ENCODE data around the gene LSS.
"Not testable (repeated sequence)": the region's sequence is repeated elsewhere in the genome, so short reads cannot be mapped to it uniquely, and the experiment has no call there.

The LSS gene

DNA sequence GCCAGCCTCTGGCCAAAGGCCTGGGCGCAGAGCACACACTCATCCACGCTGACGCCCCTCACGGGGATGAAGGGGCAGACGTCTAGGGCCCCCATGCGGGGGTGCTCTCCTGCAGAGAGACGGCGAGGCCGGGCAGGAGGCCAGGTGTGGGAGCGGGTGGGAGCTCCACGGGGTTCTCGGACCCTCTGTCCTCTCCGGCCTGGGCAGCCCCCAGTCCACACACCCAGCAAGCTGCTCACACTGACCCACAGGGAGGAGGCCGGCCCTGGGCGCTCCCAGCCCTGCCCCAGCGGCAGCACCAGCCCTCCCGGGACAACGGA, 75.7 kb downstream of the LSS start:
- DNase-seq = peak; percentile 2
- no peak for ATAC-seq

DNA sequence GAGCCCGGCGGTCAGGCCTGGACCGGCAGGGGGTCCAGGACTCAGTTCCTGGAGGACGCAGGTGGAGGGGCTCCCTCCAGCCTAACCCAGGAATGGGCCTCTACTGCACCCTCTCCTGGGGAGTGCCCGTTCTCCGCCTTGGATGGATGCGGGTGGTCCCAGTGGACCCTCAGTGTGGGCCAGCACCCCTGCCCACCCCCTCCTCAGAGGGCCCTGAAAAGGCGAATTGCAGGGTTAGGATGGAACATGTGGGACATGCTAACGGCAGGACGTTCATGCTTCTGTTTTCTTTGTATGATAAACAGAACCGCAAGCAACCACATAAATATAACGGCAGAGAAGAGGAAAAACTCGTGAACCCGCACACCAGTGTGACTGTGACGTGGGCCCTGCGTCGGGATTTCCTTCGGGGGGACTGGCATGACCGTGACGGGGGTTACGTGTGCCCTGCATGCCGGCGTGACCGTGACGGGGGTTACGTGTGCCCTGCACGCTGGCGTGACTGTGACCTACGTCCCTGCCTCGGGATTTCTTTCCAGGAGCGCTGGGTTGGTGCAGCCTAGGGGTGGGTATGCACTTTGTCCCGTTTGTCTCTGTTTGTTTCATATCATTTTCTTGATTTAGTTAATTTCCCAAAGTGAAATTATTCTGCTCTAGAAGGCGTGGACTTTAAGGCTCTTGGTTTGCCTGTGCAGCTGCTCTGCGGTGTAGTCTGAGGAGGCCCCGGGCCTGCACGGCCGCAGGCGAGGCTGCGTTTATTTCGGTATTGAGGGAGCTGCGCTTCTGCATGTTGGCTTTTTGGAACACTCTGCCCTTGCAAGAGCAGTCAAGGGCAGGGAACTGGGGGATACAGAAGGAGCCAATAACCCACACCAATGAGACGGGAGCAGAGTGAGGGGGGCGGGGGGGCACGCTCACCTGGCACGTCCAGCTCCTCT, 76.3 kb downstream of the LSS start:
- no peak for ATAC-seq
- DNase-seq = peak; percentile 0

DNA sequence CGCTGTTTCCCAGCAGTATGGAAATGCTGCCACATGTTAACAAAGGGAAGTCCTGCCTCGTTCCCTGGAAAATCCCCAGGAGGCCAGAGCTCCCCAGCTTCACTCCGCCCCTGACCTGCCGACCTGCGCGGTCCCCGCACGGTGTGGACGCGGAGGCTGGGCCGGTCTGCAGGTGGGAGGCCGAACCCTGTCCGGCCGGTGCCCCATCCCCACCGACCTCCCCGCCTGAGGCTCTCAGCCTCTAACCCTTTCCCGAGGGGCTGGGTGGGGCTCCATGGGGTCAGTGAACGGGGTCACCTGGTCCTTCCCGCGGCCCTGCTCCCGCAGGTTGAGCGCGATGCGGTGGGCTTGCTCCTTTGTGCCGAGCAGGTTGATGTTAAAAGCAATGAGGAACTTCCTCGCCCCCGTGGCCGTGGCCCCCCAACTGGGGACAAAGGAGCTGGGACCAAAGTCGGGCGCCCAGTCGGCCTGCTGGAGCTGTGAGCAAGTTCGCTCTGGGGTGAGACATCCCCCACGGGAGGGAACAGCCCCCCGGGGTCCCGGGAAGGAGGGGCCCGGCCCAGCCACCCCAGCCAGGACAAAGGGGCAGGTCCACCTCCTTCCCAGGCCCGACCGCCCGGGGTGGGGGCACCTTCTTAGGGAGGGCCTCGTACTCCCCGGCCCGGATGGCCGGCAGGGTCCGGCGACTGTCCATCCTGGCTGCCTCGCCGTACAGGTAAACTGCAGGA, 77.1 kb downstream of the LSS start:
- peak; percentile 1 for DNase-seq
- no peak for ATAC-seq

DNA sequence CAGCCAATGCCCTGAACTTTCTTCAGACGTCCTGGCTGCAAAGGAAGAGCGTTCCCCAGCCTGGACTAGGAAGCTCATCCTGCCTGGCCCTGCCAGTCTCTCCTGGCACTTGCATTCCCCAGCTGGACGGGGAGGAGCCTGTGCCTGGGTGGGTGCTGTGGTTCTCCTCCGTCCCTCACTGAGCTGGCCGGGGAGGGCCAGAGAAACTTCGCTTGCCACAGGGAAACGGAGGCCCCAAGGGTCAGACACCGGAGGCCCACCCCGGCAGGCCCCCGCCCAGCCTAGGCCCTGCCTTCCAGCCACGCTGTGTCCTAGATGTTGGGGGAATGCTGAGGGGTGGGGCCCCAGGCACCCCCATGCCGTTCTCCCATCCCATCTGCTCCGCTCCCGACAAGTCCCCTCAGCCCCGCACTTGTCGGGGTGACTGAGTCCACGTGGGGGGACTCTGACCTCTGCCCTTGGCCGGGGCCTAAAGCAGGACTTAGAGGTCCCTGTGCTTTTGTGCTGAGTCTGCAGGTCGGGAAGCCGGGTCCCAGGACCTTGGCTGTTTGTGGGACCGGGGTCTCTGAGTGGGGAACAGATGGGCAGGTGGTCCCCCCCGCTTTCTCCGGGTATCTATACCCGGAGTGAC, 78.0 kb downstream of the LSS start:
- ATAC-seq (no peak), DNase-seq (peak; percentile 0)

DNA sequence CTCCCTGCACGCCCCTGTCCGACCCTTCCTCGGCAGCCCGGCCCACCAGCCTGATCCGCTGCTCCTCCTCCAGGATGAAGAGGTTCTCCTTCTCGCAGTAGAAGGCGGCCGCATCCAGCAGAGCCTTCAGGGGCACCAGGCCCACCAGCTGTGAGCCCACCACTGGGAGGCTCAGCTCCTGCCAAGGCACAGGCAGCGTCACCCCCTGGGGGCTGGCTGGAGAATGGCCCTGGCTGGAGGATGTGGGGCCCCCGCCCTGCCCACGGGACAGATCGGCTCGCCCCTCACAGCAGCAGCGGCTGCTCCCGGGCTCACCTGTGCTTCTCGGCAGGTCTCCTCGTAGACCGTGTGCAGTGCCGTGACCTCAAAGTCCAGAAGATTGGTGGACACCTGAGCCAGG, 78.5 kb downstream of the LSS start:
- no peak for ATAC-seq
- DNase-seq = no peak

DNA sequence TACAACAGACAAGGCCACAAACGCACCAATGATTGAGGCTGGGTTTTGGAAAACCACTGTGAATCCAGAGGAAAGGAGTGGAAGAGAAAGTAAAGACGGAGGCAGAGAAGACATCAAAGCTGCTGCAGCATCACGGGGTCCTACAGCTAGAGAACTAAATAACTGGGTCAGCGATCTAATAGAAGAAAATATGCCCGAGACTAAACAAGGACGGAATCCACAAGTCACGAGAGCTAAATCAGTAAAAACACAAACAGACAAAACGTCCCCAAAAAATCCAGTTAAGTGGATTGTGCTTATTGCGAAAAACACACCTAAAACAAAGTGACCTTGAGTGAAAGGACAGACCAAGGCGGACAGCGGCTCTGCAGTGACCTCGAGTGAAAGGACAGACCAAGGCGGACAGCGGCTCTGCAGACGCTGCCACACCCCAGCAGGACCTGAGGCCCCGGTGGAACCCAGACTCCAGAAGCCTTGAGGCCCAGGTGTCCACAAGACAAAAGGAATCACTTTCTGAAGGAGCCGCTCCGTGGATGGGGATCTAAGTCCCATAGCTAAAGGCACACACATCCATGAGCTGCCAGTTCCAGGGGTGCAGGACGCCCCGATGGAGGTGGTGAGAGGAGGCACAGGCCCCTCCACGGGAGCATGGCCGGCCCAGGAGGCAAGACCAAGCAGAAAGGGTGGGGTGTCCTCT, 79.2 kb downstream of the LSS start:
- no peak for DNase-seq

DNA sequence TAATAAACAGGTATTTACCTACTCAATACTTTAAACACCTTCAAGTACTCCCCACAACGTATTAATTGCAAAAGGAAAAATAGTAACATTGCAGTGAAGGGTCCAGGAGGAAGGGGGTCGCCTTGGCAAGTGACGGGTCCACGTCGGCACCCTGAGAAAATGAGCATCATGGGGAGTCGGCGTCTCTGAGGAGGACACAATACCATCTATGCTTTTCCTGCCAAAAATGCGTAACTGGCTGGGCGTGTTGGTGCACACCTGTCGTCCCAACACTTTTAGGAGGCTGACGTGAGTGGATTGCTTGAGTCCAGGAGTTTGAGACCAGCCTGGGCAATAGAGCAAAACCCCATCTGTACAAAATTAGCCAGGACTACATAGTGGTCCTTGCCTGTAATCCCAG, 80.5 kb downstream of the LSS start:
- ATAC-seq = no peak

More for the DNA sequence above, 79.2 kb downstream of the LSS start:
- ATAC-seq = no peak

DNA sequence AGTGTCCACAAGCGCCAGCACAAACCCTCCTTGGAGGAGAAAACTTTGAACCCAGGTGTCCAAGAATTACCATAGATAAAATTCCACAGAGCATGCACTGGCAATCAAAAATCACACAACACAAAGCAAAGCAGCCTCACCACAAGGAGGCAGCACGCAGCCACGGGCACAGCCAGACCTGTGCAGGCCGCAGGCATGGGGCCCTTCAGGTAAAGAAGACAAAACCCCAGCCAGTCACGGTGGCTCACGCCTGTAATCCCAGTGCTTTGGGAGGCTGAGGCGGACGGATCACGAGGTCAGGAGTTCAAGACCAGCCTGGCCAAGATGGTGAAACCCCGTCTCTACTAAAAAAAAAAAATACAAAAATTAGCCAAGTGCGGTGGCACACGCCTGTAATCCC, 81.1 kb downstream of the LSS start:
- DNase-seq = peak; percentile 61

More for the DNA sequence above, 80.5 kb downstream of the LSS start:
- DNase-seq = no peak

DNA sequence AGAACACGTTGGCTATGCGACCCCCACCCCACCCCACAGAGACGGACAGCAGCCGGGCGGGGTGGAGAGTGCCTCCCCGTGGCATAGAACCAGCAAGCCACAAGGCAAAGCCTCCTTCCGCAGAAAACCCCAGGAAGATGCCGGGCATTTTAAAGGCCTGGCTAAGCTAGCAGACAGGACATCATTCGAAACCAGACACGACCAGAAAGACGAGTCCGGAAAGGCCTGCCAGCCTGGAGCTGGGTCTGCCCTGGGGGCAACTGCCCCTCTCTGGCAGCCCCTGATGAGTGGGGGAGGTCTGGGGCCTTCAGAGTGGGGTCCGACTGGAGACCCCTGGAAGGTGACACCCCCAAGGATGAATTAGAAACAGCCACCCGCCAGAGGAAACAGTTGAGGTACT, 81.7 kb downstream of the LSS start:
- ATAC-seq = no peak
- DNase-seq = no peak

More for the DNA sequence above, 81.1 kb downstream of the LSS start:
- not testable (repeated sequence) for ATAC-seq

DNA sequence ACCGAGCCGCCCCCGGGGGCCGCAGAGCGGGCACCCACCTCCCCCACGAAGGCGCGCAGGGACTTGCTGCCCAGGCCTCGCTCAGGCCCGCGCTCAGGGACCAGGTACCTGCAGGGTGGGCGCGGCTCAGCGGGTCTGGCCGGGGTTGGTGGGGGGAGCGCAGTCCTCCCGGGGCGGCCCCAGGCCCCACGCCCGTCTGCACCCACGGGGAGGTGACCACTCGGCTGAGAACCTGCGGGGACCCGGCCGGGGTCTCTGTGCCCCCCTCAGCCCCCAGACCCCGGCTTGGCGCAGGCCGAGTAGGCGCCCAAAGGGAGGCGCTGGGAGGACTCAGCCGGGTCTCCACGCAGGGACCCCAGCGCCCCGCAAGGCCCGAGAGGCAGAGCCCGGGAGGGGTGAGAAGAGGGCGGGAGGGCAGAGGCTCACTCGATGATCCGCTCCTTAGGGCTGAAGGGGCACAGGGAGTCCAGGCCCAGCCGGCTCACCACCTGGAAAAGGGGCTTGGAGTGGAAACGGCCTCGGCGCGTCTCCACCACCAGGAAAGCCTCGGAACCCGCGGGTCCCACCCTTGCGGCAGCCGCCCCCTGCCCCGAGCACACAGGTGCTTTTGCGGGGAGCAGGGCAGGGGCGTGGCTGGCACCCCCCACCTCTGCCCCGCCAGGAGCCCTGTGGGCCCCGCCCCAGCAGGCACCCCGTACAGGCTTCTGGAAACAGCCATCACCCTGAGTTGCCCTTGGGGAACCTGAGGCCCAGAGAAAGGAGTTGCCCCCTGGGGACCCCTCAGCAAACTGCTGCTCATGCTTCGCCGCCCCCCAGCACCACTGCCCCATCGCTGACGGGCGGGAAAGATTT, 82.5 kb downstream of the LSS start:
- ATAC-seq = no peak
- no peak for DNase-seq

DNA sequence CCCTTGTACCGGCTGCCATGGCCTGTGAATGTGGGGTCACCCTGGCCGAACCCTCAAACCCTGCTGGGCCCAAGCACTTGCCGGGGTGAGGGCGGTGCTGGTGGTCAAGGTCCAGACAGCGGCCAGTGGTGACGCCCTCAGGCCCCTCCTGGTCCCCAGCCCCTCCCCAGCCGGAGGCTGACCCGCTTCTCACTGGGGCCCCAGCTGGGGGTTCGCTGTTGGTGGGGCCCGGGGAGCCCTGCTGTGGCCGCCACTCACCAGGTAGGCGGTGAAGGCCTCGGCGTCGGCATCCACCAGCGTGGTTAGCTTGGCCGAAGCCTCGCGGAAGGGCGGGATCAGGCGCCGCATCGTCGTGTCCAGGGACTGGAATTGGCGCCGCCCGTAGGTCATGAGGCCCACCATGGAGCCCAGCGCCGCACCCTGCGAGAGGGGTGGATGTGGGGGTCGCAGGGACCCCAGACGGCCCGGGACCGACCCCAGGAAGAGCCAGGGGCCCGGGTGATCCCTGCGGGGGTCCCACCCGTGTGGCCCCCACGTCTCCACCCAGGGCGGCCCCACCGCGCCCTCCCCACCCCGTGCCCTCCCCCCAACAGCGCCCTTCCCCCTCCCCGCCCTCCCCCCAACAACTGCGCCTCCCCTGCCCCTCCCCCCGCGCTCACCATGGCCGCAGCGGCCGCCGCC, 83.3 kb downstream of the LSS start:
- DNase-seq (no peak), ATAC-seq (no peak)

DNA sequence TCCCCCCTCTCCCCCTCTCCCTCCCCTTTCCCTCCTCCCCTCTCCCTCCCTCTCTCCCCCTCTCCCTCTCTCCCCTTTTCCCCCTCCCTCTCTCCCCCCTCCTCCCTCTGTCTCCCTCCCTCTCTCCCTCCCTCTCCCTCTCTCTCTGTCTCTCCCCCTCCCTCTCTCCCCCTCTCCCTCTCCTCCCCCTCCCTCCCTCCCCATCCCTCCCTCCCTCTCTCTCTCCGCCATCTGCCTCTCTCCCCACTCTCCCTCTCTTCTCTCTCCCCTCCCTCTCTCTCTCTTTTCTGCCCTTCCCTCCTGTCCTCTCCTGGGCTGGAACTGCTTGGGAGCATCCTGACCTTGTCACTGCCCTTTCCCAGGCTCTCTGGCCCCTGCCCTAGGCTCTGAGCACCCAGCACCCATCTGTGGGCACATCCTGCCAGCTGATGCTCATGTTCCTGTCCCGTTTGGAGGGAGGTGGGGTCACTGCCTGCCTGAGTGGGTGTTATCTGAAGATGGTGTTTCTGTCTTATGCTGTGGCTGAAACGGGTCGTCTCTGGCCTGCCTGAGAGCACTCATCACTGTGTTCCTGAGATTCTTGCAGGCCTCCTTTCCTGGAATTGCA, 84.0 kb downstream of the LSS start:
- DNase-seq = peak; percentile 24
- no peak for ATAC-seq

DNA sequence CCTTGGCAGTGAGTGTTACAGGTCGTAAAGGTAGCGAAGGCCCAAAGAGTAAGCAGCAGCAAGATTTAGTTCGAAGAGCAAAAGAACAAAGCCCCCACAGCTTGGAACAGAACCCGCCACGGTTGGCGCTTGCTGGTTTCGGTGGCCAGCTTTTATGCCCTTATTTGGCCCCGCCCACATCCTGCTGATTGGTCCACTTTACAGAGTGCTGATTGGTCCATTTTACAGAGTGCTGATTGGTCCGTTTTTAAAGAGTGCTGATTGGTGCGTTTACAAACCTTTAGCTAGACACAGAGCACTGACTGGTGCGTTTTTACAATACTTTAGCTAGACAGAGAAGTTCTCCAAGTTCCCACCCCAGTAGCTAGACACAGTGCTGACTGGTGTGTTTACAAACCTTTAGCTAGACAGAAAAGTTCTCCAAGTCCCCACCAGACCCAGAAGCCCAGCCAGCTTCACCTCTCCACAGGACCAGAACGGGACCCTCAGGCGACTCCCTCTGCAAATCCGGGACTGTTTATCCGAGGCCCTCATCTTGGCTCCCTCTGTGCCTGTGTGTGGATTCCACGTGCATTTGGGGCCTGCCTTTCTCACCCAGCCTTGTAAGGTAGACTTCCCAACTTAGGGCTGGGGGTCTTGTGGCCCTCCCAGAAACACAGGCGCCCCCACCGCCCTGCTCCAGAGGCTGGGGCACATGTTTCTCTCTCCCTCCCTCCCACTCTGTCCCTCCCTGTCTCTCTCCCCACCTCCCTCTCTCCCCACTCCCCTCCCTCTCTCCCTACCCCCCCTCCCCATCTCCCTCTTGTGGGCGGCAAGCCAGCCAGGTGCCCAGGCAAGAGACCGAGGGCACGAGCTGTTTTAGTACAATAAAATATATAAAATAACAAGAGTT, 85.7 kb downstream of the LSS start:
- ATAC-seq (no peak), DNase-seq (peak; percentile 43)

DNA sequence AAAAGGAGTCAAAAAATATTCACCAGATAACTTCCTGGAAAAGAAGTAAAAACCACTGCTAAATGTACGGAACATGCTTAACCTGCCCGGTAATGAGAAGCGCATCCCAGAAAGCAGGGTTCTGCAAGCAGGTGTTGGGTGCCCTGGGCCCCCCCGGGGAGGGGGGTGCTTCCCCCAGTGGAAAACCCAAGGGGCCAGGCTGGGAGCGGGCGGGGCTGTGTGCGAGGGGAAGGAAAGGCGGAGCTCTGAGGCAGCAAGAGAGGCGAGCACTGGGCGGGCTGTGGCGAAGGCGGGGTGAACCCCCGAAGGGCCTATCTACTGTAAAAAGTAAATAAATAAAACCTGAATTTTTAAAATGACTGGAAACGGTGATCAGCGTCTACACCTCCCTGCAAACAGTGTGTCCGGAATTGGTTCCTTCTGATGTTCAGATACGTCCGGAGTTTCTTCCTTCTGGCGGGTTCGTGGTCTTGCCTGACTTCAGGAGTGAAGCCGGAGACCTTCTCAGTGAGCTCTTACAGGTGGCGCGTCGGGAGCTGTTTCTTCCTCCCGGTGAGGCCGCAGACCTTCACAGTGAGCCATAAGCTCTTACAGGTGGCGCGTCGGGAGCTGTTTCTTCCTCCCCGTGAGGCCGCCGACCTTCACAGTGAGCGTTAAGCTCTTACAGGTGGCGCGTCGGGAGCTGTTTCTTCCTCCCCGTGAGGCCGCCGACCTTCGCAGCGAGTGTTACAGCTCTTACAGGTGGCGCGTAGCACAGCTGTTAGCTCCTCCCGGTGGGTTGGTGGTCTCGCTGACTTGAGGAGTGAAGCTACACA, 86.6 kb downstream of the LSS start:
- ATAC-seq = no peak
- DNase-seq = no peak

DNA sequence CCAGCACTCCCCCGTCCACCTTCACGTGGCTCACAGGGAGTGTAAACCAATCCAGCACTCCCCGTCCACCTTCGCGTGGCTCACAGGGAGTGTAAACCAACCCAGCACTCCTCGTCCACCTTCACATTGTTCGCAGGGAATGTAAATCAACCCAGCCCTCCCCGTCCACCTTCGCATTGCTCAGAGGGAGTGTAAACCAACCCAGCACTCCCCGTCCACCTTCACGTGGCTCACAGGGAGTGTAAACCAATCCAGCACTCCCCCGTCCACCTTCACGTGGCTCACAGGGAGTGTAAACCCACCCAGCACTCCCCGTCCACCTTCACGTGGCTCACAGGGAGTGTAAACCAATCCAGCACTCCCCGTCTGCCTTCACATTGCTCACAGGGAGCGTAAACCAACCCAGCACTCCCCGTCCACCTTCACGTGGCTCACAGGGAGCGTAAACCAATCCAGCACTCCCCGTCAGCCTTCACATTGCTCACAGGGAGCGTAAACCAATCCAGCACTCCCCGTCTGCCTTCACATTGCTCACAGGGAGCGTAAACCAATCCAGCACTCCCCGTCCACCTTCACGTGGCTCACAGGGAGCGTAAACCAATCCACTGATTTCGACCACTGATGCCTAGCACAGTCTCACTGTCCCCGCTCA, 88.1 kb downstream of the LSS start:
- DNase-seq, ATAC-seq: not testable (repeated sequence)

DNA sequence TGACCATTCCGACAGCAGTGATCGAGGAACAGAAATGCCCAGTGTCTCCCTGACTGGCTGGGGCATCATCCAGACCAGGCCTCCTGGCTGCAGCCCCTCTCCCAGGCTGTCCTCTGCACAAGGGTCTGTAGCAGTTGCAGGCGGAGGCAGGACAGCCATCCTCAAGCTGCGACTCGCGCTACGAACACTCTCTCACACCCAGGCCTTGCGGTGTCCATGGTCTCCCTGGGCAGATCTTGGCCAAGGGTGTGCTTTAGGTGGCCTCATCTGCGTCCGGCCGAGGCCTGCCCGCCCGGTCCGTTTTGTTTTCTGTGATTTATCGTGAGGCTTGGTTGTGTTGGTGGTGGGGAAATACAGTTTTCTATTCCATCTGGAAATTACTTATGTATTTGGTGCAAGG, 88.9 kb downstream of the LSS start:
- DNase-seq (no peak), ATAC-seq (no peak)

DNA sequence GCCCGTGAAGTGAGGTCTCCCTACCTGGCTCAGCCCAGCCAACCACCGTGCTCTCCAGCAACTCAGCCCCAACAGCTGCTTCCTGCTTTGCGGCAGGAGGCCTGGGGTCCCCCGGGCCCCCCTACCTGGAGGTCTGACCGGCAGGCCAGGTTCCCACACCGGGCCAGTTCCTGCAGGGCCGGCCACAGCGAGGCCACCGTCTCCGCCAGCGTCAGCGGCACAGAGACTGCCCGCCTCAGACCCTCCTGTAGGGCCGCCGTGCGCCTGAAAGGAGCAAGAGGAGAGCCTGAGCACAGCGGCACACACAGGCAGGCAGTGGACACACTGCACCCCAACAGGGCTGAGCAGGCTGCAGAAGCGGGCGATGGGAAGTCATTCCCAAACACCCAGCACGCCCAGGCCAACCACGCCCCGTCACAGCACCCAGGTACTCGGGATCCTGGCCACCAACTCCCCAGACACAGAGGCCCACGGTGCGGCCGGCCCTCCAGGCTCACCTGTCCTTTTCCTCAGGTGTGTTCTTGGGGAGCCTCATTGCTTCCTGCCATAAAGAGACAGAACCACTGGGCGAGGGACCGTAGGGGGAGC, 90.1 kb downstream of the LSS start:
- no peak for DNase-seq
- no peak for ATAC-seq

Data from stimulated activated naive CD8-positive, alpha-beta T cell treated with anti-CD3 and anti-CD28 coated beads, Interleukin-15, Interleukin-2, amounts not matched to agents 100 U/mL and 50 U/mL, for 24 hours (primary cell).